ENCODE data around the gene MAGEA3. TPM values are rescaled to one million over a fixed set of nuclear protein-coding genes. Genes with fewer than 3 reads are reported as not detected.

MAGEA3 gene, protein sequence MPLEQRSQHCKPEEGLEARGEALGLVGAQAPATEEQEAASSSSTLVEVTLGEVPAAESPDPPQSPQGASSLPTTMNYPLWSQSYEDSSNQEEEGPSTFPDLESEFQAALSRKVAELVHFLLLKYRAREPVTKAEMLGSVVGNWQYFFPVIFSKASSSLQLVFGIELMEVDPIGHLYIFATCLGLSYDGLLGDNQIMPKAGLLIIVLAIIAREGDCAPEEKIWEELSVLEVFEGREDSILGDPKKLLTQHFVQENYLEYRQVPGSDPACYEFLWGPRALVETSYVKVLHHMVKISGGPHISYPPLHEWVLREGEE
- total RNA-seq, result not detected in 2 replicates

DNA sequence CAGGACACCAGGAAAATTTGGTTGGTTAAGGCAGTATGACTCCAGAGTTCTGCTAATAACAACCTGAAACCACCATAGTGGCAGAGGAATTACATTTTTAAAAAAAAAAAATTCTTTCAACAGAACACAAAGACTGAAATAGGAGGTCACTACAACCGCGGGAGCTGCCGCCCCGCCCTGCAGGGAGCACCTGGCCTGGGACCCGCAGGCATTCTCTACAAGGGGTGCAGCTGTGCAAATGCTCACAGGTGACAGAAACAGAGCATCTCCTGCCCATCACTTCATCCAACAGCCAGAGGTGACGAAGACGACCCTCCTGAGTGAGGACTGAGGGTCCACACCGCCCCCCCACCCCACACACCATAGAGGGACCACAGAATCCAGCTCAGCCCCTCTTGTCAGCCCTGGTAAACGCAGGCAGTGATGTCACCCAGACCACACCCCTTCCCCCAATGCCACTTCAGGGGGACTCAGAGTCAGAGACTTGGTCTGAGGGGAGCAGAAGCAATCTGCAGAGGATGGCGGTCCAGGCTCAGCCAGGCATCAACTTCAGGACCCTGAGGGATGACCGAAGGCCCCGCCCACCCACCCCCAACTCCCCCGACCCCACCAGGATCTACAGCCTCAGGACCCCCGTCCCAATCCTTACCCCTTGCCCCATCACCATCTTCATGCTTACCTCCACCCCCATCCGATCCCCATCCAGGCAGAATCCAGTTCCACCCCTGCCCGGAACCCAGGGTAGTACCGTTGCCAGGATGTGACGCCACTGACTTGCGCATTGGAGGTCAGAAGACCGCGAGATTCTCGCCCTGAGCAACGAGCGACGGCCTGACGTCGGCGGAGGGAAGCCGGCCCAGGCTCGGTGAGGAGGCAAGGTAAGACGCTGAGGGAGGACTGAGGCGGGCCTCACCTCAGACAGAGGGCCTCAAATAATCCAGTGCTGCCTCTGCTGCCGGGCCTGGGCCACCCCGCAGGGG lies at the start of gene MAGEA3:
Gene MAGEA3 (plus strand): TSS at position 843 of the 980 bp plus-strand sequence. CDS start 2,039 bp downstream, outside the sequence.

DNA sequence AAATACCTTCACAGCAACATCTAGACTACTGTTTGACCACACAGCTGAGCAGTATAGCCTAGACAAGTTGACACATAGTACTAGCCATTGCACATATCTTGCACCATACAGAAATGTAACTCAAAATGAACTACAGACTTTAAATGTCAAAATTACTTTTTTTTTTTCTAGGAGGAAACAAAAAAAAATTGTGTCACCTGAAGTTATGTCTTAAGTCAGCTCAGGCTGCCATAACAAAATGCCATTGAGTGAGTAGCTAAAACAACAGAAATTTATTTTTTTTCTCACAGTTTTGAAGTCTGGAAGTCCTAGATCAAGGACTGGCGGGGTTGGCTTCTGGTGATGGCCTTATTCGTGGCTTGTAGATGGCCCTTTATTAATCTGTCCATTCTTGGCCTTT lies 10.6 kb downstream of the MAGEA3 start, which contains the start of gene CSAG2:
Gene CSAG2 (minus strand): TSS at position 101 of the 400 bp plus-strand sequence. CDS start 161 bp downstream, outside the sequence.

DNA sequence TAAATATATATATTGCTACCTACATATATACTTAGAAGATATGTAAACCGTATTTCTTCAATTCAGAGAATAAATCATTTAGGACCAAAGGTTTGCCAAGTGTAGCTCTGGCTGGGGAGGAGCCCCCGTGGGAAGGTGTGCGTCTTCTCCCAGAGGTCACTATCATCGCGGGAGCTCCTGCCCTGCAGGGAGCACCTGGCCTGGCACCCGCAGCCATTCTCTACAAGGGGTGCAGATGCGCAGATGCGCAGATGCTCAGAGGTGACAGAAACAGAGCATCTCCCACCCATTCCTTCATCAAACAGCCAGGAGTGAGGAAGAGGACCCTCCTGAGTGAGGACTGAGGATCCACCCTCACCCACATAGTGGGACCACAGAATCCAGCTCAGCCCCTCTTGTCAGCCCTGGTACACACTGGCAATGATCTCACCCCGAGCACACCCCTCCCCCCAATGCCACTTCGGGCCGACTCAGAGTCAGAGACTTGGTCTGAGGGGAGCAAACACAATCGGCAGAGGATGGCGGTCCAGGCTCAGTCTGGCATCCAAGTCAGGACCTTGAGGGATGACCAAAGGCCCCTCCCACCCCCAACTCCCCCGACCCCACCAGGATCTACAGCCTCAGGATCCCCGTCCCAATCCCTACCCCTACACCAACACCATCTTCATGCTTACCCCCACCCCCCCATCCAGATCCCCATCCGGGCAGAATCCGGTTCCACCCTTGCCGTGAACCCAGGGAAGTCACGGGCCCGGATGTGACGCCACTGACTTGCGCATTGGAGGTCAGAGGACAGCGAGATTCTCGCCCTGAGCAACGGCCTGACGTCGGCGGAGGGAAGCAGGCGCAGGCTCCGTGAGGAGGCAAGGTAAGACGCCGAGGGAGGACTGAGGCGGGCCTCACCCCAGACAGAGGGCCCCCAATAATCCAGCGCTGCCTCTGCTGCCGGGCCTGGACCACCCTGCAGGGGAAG lies 15.5 kb downstream of the MAGEA3 start, which contains the start of gene MAGEA2B:
Gene MAGEA2B (plus strand): TSS at position 814 of the 973 bp plus-strand sequence. CDS start 2,479 bp downstream, outside the sequence.

DNA sequence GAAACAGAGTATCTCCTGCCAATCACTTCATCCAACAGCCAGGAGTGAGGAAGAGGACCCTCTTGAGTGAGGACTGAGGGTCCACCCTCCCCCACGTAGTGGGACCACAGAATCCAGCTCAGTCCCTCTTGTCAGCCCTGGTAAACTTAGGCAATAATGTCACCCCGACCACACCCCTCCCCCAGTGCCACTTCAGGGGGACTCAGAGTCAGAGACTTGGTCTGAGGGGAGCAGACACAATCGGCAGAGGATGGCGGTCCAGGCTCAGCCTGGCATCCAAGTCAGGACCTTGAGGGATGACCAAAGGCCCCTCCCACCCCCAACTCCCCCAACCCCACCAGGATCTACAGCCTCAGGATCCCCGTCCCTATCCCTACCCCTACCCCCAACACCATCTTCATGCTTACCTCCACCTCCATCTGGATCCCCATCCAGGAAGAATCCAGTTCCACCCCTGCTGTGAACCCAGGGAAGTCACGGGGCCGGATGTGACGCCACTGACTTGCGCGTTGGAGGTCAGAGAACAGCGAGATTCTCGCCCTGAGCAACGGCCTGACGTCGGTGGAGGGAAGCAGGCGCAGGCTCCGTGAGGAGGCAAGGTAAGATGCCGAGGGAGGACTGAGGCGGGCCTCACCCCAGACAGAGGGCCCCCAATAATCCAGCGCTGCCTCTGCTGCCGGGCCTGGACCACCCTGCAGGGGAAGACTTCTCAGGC lies 34.8 kb downstream of the MAGEA3 start, which contains the start of the genes CSAG1 and MAGEA12:
Gene CSAG1 (minus strand): TSS at position 461 of the 715 bp plus-strand sequence. CDS start 1,261 bp downstream, outside the sequence.
Gene MAGEA12 (plus strand): TSS at position 497 of the 715 bp plus-strand sequence. CDS start 2,405 bp downstream, outside the sequence.

Other genes starting within 250 kb of the MAGEA3 start
- gene GABRA3, start 247.5 kb upstream of the MAGEA3 start, total RNA-seq, result not detected in 2 replicates
- gene GABRQ, start 60.9 kb upstream of the MAGEA3 start, total RNA-seq, result under 0.01 TPM in 1 of 2 replicates, not detected in the other
- not detected in 2 replicates for gene CSAG2, start 10.5 kb downstream of the MAGEA3 start, total RNA-seq
- gene MAGEA2B, start 15.8 kb downstream of the MAGEA3 start, total RNA-seq, result not detected in 2 replicates
- gene CSAG1, start 34.9 kb downstream of the MAGEA3 start, total RNA-seq, result not detected in 2 replicates
- gene MAGEA12, start 35.0 kb downstream of the MAGEA3 start, total RNA-seq, result not detected in 2 replicates
- gene MAGEA2, start 55.0 kb downstream of the MAGEA3 start, total RNA-seq, result not detected in 2 replicates
- gene CSAG3, start 60.4 kb downstream of the MAGEA3 start, total RNA-seq, result not detected in 2 replicates
- gene MAGEA6, start 70.9 kb downstream of the MAGEA3 start, total RNA-seq, result not detected in 2 replicates
- gene CETN2, start 132.0 kb downstream of the MAGEA3 start, total RNA-seq, result 35.3 and 51.6 TPM in 2 replicates
- gene NSDHL, start 132.3 kb downstream of the MAGEA3 start, total RNA-seq, result 11.6 and 24.2 TPM in 2 replicates
- gene ZNF185, start 199.3 kb downstream of the MAGEA3 start, total RNA-seq, result 4.2 and 29.5 TPM in 2 replicates

All from regular cardiac myocyte (primary cell).